B cell (primary cell): Measurements from ENCODE around the gene NEK6. TPM values are rescaled to one million over a fixed set of nuclear protein-coding genes. Genes with fewer than 3 reads are reported as not detected.
A peak's percentile ranks its signal among the peaks of the same experiment; 100 is the strongest.

Source experiments
- ATAC-seq: fragments of 200-7000 bp; cut with Tn5 transposase; one replicate; pipeline ENCODE4 v1.10.0; 2021; ENCODE audit warnings: low read depth, mild to moderate bottlenecking, moderate number of reproducible peaks, moderate library complexity
- CTCF ChIA-PET: fragments of 350-600 bp; sonication (Branson Sonifier 250); formaldehyde crosslinking; loops from one replicate; lab custom pipeline; 2021; ENCODE audit warnings: antibody characterized with exemption, inconsistent platforms; lab: Charles Lee
- POLR2A ChIA-PET: fragments of 350-600 bp; sonication (Branson Sonifier 250); formaldehyde crosslinking; loops from one replicate; lab custom pipeline; 2021; ENCODE audit warnings: antibody characterized with exemption; lab: Charles Lee
- DNase-seq: peaks from one replicate; pipeline ENCODE4 v3.0.0; 2013
- H2AFZ ChIP-seq: 2 replicates; pipeline ENCODE4 v1.6.1; 2012; ENCODE audit warnings: mild to moderate bottlenecking, low read depth, low read length; ENCODE audit not compliant: insufficient read depth, poor library complexity, severe bottlenecking
- H3K27ac ChIP-seq, 2 donors: 1 replicate in 1 of 2; 2 replicates in 1 of 2; pipeline ENCODE4 v1.5.1; 2012 to 2013; ENCODE audit warnings: low read length in 2 of 2, mild to moderate bottlenecking in 2 of 2, moderate library complexity in 1 of 2
- H3K27me3 ChIP-seq, 4 experiments: fragments of 200-600 bp in 1 of 4; sonication (generic) in 1 of 4; replicated peaks in 1 of 4; 1 replicate in 2 of 4; 2 replicates in 2 of 4; pipeline versions ENCODE4 v1.6.1 to v1.7.0; 2013 to 2016; ENCODE audit warnings: low read length in 3 of 4, mild to moderate bottlenecking in 2 of 4, mixed read lengths in 1 of 4, moderate library complexity in 1 of 4; ENCODE audit not compliant: insufficient read depth in 4 of 4, control insufficient read depth in 3 of 4; ENCODE audit errors: control extremely low read depth in 1 of 4
- H3K36me3 ChIP-seq, 2 experiments: replicated peaks in 1 of 2; 1 replicate in 1 of 2; 2 replicates in 1 of 2; pipeline versions ENCODE4 v1.6.1 to v1.7.1; 2013; ENCODE audit warnings: low read length in 1 of 2; ENCODE audit not compliant: insufficient read depth in 2 of 2, control insufficient read depth in 1 of 2; ENCODE audit errors: control extremely low read depth in 1 of 2, extremely low read depth in 1 of 2
- H3K4me1 ChIP-seq, 2 donors: fragments of 200-600 bp in 1 of 2; sonication (generic) in 1 of 2; 1 replicate in 1 of 2; 2 replicates in 1 of 2; pipeline versions ENCODE4 v1.5.1 to v1.6.1; 2013 to 2017; ENCODE audit warnings: low read length in 2 of 2; ENCODE audit not compliant: control insufficient read depth in 2 of 2, insufficient read depth in 2 of 2
- H3K4me2 ChIP-seq: replicated peaks from 2 replicates; pipeline ENCODE3; 2012; ENCODE audit warnings: mild to moderate bottlenecking, low read depth, low read length; ENCODE audit not compliant: poor library complexity, severe bottlenecking
- H3K4me3 ChIP-seq, 5 experiments: fragments of 200-600 bp in 1 of 5; sonication (generic) in 1 of 5; 1 replicate in 3 of 5; 2 replicates in 2 of 5; pipeline versions ENCODE4 v1.5.1 to v1.7.0; 2011 to 2016; ENCODE audit warnings: low read length in 4 of 5, mild to moderate bottlenecking in 4 of 5, low read depth in 2 of 5, control low read depth in 1 of 5, moderate library complexity in 1 of 5; ENCODE audit not compliant: insufficient read depth in 1 of 5; ENCODE audit errors: control extremely low read depth in 1 of 5, extremely low read depth in 1 of 5
- H3K79me2 ChIP-seq: fragments of 200-600 bp; sonication (generic); one replicate; pipeline ENCODE4 v1.6.0; 2016; ENCODE audit warnings: low read length; ENCODE audit not compliant: control insufficient read depth, insufficient read depth
- H3K9ac ChIP-seq: fragments of 200-600 bp; sonication (generic); 2 replicates; pipeline ENCODE4 v1.6.1; 2017; ENCODE audit warnings: mild to moderate bottlenecking, low read length, moderate library complexity
- H3K9me3 ChIP-seq, 3 donors: one replicate each; pipeline versions ENCODE4 v1.6.1 to v1.7.1; 2013; ENCODE audit warnings: low read length in 2 of 3; ENCODE audit not compliant: control insufficient read depth in 2 of 3, insufficient read depth in 1 of 3; ENCODE audit errors: control extremely low read depth in 1 of 3
- H4K20me1 ChIP-seq: 2 replicates; pipeline ENCODE4 v1.6.0; 2012; ENCODE audit warnings: mild to moderate bottlenecking, low read length; ENCODE audit not compliant: insufficient read depth, control insufficient read depth, poor library complexity, severe bottlenecking
- H3K27ac Mint-ChIP-seq: one replicate; pipeline ENCODE4 v1.8.0; 2021; ENCODE audit warnings: mixed read lengths
- H3K27me3 Mint-ChIP-seq: one replicate; pipeline ENCODE4 v1.8.0; 2021; ENCODE audit warnings: mixed read lengths
- H3K4me1 Mint-ChIP-seq: one replicate; pipeline ENCODE4 v1.8.0; 2021; ENCODE audit warnings: mixed read lengths
- H3K4me3 Mint-ChIP-seq: one replicate; pipeline ENCODE4 v1.8.0; 2021; ENCODE audit warnings: mixed read lengths
- H3K9me3 Mint-ChIP-seq: one replicate; pipeline ENCODE4 v1.8.0; 2022; ENCODE audit warnings: mixed read lengths; ENCODE audit not compliant: insufficient read depth
- EZH2 ChIP-seq: IDR thresholded peaks from 2 replicates; pipeline ENCODE4 v1.6.1; 2012; ENCODE audit warnings: borderline replicate concordance, low read depth, mild to moderate bottlenecking, moderate library complexity, low read length; ENCODE audit not compliant: insufficient read depth, poor library complexity, severe bottlenecking
- WGBS: methylation state at CpG from one replicate; pipeline ENCODE4 v1.1.5; 2013; ENCODE audit warnings: missing lambda C conversion rate; ENCODE audit not compliant: insufficient coverage; 5-methylcytosine and 5-hydroxymethylcytosine counted together
- intact Hi-C: fragments of 100-400 bp; cut with micrococcal nuclease; formaldehyde crosslinking; loops from one replicate; pipeline ENCODE4 v1.10.0; 2022
- polyA plus RNA-seq: library from polyadenylated mRNA; depleted of rRNA; stranded (reverse); fragments of >200 nt; gene quantifications from 2 replicates; pipeline ENCODE4 v1.2.3, GENCODE V29; 2012
- total RNA-seq, 2 donors: library from RNA; stranded (reverse); fragments of 120-200 nt in 1 of 2; gene quantifications; 1 replicate in 1 of 2; 2 replicates in 1 of 2; pipeline versions ENCODE4 v1.2.3 to v1.2.4, GENCODE V29; 2013 to 2022
- TF ChIP-seq, protein P1 (sequence below): fragments of 200-600 bp; IDR thresholded peaks from one replicate; pipeline ENCODE4 v1.8.0; 2022; ENCODE audit warnings: antibody characterized with exemption, mild to moderate bottlenecking

The NEK6 gene
- total and polyA plus RNA-seq, 2 donors (not counting 1 experiment from before 2014, with no cell fraction given): 40.0 to 63.1 TPM

DNA sequence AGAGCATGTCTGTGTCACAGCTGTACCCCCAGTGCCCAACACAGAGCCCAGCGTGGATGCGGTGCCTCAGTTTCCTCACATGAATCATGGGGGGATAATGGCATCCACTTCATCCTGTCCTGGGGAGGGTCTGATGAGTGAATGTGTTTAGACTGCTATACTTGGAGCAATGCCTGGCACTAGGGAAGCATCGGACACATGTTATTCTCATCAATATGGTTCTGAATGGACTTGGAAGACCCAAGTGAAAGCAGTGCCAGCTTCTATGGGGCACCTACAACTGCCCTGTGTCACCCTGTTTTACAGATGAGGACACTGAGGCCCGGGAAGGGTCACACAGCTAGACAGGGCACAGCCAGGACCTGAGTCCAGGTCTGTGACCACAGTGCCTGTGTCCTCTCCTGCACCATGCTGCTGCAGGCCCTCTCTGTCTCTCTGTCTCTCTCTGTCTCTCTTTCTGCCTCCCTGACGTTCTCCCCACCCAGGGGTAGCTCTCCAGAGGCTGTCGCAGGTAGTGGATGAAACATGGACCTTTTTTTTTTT, 42.3 kb upstream of the NEK6 start:
- Histone ChIP-seq H3K9me3 (no peaks in the 10 kb centered on the region), H3K4me2 (peak overlapping the region; percentile 76), H3K27ac (peak overlapping the region in 1 of 2 donors; percentile 3), H3K9ac (no peak overlapping the region), H3K4me1 (peaks cover 73 to 79% of the 10 kb centered on the region in 2 donors), H3K4me3 (no peak overlapping the region), H3K36me3 (no peaks in the 10 kb centered on the region), H3K79me2 (no peaks in the 10 kb centered on the region), H4K20me1 (no peaks in the 10 kb centered on the region), H2AFZ (no peak overlapping the region), H3K27me3 (no peaks in the 10 kb centered on the region)
- TF ChIP-seq, protein P1, sequence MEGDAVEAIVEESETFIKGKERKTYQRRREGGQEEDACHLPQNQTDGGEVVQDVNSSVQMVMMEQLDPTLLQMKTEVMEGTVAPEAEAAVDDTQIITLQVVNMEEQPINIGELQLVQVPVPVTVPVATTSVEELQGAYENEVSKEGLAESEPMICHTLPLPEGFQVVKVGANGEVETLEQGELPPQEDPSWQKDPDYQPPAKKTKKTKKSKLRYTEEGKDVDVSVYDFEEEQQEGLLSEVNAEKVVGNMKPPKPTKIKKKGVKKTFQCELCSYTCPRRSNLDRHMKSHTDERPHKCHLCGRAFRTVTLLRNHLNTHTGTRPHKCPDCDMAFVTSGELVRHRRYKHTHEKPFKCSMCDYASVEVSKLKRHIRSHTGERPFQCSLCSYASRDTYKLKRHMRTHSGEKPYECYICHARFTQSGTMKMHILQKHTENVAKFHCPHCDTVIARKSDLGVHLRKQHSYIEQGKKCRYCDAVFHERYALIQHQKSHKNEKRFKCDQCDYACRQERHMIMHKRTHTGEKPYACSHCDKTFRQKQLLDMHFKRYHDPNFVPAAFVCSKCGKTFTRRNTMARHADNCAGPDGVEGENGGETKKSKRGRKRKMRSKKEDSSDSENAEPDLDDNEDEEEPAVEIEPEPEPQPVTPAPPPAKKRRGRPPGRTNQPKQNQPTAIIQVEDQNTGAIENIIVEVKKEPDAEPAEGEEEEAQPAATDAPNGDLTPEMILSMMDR: no peak
- POLR2A ChIA-PET: interaction anchor here (0.7 to 3.7 kb wide), 4 partner anchors 18 to 107 kb away, joined by 3 to 19 read pairs (median 3); no protein-coding TSS in a partner anchor
- intact Hi-C loops: loop anchor here (5.0 kb wide), 1 partner anchor 878 kb away; no protein-coding TSS in a partner anchor
- no peaks in the 10 kb centered on the region for H3K9me3 Mint-ChIP-seq
- peak overlapping the region; percentile 84 for H3K27ac Mint-ChIP-seq
- peak overlapping the region; percentile 21 for H3K4me3 Mint-ChIP-seq
- DNase-seq (peak; percentile 27), ATAC-seq (no peak)
- peaks cover 91% of the 10 kb centered on the region for H3K4me1 Mint-ChIP-seq
- 95% methylated on average over 5 of the region's 6 CpGs for WGBS
- H3K27me3 Mint-ChIP-seq: no peaks in the 10 kb centered on the region
- CTCF ChIA-PET: interaction anchor here (1.8 to 5.3 kb wide), 4 partner anchors 9 to 88 kb away, joined by 4 to 44 read pairs (median 20); no protein-coding TSS in a partner anchor

DNA sequence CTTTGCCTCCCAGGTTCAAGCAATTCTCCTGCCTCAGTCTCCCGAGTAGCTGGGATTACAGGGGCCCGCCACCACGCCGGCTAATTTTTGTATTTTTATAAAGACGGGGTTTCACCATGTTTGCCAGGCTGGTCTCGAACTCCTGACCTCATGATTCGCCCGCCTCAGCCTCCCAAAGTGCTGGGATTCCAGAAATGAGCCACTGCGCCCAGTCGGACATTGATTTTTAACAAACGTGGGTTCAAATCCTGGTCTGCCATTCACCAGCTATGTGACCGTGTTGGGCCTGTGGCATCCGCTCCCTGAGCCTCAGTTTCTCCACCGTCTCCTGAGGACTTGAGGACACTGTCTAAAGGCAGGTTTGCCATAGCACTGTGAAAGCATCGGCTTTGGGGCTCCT, 41.8 kb upstream of the NEK6 start:
- 88% methylated on average over 14 of the region's 15 CpGs for WGBS
- Histone ChIP-seq H3K27ac (peak overlapping the region; percentile 94 to 95), H3K4me2 (peak overlapping the region; percentile 76), H3K9me3 (no peaks in the 10 kb centered on the region), H2AFZ (no peak overlapping the region), H3K27me3 (no peaks in the 10 kb centered on the region), H3K4me3 (peak overlapping the region in 1 of 5 experiments; percentile 40), H3K9ac (peak overlapping the region; percentile 59), H3K4me1 (peaks cover 68 to 77% of the 10 kb centered on the region in 2 donors), H3K79me2 (no peaks in the 10 kb centered on the region), H3K36me3 (no peaks in the 10 kb centered on the region), H4K20me1 (no peaks in the 10 kb centered on the region)
- Mint-ChIP-seq H3K4me1 (peaks cover 90% of the 10 kb centered on the region), H3K27ac (peak overlapping the region; percentile 98), H3K4me3 (peak overlapping the region; percentile 78), H3K27me3 (no peaks in the 10 kb centered on the region), H3K9me3 (no peaks in the 10 kb centered on the region)
- no peak for ATAC-seq
- DNase-seq: no peak
- POLR2A ChIA-PET: interaction anchor here (1.0 to 3.7 kb wide), 7 partner anchors 9 to 75 kb away, joined by 3 to 32 read pairs (median 11); no protein-coding TSS in a partner anchor
- TF ChIP-seq EZH2: no peak
- TF ChIP-seq, protein P1: no peak
- CTCF ChIA-PET: interaction anchor here (1.3 to 5.3 kb wide), 7 partner anchors 10 to 88 kb away, joined by 4 to 44 read pairs (median 15); no protein-coding TSS in a partner anchor
- intact Hi-C loops: loop anchor here (5.0 kb wide), 1 partner anchor 879 kb away; no protein-coding TSS in a partner anchor
